ENCODE results near the gene BTRC.

The BTRC gene

GRCh38 chr10:101467286-101467770, 113.4 kb downstream of the BTRC start:
- TF ChIP-seq CTCF (IDR thresholded peaks at IDR 0.05; ENCODE audit: insufficient read depth, low read depth, low read length, missing control alignments) = peak; percentile 96
- DNase-seq (ENCODE audit: low read depth) = peak; percentile 92
- no peak overlapping the region for H3K4me3 ChIP-seq (ENCODE audit: low read length)

- no peak overlapping the region for H3K4me3 ChIP-seq (ENCODE audit: low read length)
Measured at GRCh38 chr10:101468159-101468558, 114.2 kb downstream of the BTRC start.

GRCh38 chr10:101476383-101476782, 122.4 kb downstream of the BTRC start:
- H3K4me3 ChIP-seq (ENCODE audit: low read length) = no peak overlapping the region
- DNase-seq (ENCODE audit: low read depth) = no peak
- no peak for TF ChIP-seq CTCF (IDR thresholded peaks at IDR 0.05; ENCODE audit: insufficient read depth, low read depth, low read length, missing control alignments)

More at GRCh38 chr10:101468159-101468558, 114.2 kb downstream of the BTRC start:
- DNase-seq (ENCODE audit: low read depth) = no peak
- no peak for TF ChIP-seq CTCF (IDR thresholded peaks at IDR 0.05; ENCODE audit: insufficient read depth, low read depth, low read length, missing control alignments)

- DNase-seq (ENCODE audit: low read depth) = no peak
- TF ChIP-seq CTCF (IDR thresholded peaks at IDR 0.05; ENCODE audit: insufficient read depth, low read depth, low read length, missing control alignments) = no peak
Measured at GRCh38 chr10:101478956-101479355, 125.0 kb downstream of the BTRC start.

GRCh38 chr10:101481256-101481655, 127.3 kb downstream of the BTRC start:
- no peak for DNase-seq (ENCODE audit: low read depth)
- no peak overlapping the region for H3K4me3 ChIP-seq (ENCODE audit: low read length)
- no peak for TF ChIP-seq CTCF (IDR thresholded peaks at IDR 0.05; ENCODE audit: insufficient read depth, low read depth, low read length, missing control alignments)

More at GRCh38 chr10:101478956-101479355, 125.0 kb downstream of the BTRC start:
- H3K4me3 ChIP-seq (ENCODE audit: low read length) = no peak overlapping the region

- TF ChIP-seq CTCF (IDR thresholded peaks at IDR 0.05; ENCODE audit: insufficient read depth, low read depth, low read length, missing control alignments) = no peak
- DNase-seq (ENCODE audit: low read depth) = no peak
Measured at GRCh38 chr10:101482568-101482967, 128.6 kb downstream of the BTRC start.

GRCh38 chr10:101484175-101484745, 130.3 kb downstream of the BTRC start:
- no peak overlapping the region for H3K4me3 ChIP-seq (ENCODE audit: low read length)
- DNase-seq (ENCODE audit: low read depth) = no peak
- TF ChIP-seq CTCF (IDR thresholded peaks at IDR 0.05; ENCODE audit: insufficient read depth, low read depth, low read length, missing control alignments) = no peak

More at GRCh38 chr10:101482568-101482967, 128.6 kb downstream of the BTRC start:
- no peak overlapping the region for H3K4me3 ChIP-seq (ENCODE audit: low read length)

Data from epithelial cell of esophagus (primary cell).